ENCODE results near the gene OCA2.

OCA2 gene

GRCh38 chr15:28120359-28120640, 21.2 kb upstream of the OCA2 start:
- H3K9me3 ChIP-seq (ENCODE audit: control insufficient read depth, low read length): no peaks in the 10 kb centered on the region
- no peaks in the 10 kb centered on the region for H3K27me3 ChIP-seq (ENCODE audit: control insufficient read depth, insufficient read depth, low read length, poor library complexity, severe bottlenecking)
- H3K36me3 ChIP-seq (ENCODE audit: control insufficient read depth, insufficient read depth, low read length): peaks cover 11% of the 10 kb centered on the region
- no peaks in the 10 kb centered on the region for H3K4me1 ChIP-seq (ENCODE audit: control insufficient read depth, insufficient read depth, low read length)
- 93 to 96% methylated on average over 3 to 4 of the region's 4 CpGs for WGBS, 2 experiments
- no peak overlapping the region for H3K4me3 ChIP-seq (ENCODE audit: insufficient read depth, low read depth, low read length)
- H3K27ac ChIP-seq (ENCODE audit: insufficient read depth, low read depth, low read length, poor library complexity, severe bottlenecking): no peak overlapping the region

GRCh38 chr15:28118531-28118930, 19.4 kb upstream of the OCA2 start:
- H3K4me3 ChIP-seq (ENCODE audit: insufficient read depth, low read depth, low read length): no peak overlapping the region
- 94 to 97% methylated on average over 10 of the region's 10 CpGs for WGBS, 2 experiments
- no peaks in the 10 kb centered on the region for H3K4me1 ChIP-seq (ENCODE audit: control insufficient read depth, insufficient read depth, low read length)
- H3K27ac ChIP-seq (ENCODE audit: insufficient read depth, low read depth, low read length, poor library complexity, severe bottlenecking): no peak overlapping the region
- H3K9me3 ChIP-seq (ENCODE audit: control insufficient read depth, low read length): no peaks in the 10 kb centered on the region
- no peaks in the 10 kb centered on the region for H3K27me3 ChIP-seq (ENCODE audit: control insufficient read depth, insufficient read depth, low read length, poor library complexity, severe bottlenecking)
- H3K36me3 ChIP-seq (ENCODE audit: control insufficient read depth, insufficient read depth, low read length): peaks cover 11% of the 10 kb centered on the region

DNA sequence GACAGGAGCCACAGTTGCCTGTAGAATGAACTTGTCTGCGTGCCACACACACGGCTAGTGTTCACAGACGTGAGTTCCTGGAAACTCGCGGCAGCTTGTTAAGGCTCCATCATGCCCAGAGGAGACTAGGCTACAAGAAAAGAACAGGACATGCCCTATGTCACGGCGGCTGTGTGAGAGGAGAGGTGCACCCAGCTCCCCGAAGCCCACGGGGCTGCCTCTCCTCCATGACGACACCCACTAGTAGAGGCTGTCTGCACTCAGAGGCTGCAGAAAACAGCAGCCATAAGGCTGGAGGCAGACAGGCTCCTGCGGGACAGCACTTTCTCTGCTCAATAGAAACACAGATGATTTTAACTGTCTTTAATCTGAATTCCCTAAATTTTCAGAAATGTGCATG, 19.0 kb upstream of the OCA2 start:
- Histone ChIP-seq H3K27me3 (ENCODE audit: control insufficient read depth, insufficient read depth, low read length, poor library complexity, severe bottlenecking) (no peaks in the 10 kb centered on the region), H3K4me1 (ENCODE audit: control insufficient read depth, insufficient read depth, low read length) (no peaks in the 10 kb centered on the region), H3K4me3 (ENCODE audit: insufficient read depth, low read depth, low read length) (no peak overlapping the region), H3K36me3 (ENCODE audit: control insufficient read depth, insufficient read depth, low read length) (peaks cover 11% of the 10 kb centered on the region), H3K27ac (ENCODE audit: insufficient read depth, low read depth, low read length, poor library complexity, severe bottlenecking) (no peak overlapping the region), H3K9me3 (ENCODE audit: control insufficient read depth, low read length) (no peaks in the 10 kb centered on the region)
- WGBS, 2 experiments: 93 to 97% methylated on average over 11 of the region's 11 CpGs

DNA sequence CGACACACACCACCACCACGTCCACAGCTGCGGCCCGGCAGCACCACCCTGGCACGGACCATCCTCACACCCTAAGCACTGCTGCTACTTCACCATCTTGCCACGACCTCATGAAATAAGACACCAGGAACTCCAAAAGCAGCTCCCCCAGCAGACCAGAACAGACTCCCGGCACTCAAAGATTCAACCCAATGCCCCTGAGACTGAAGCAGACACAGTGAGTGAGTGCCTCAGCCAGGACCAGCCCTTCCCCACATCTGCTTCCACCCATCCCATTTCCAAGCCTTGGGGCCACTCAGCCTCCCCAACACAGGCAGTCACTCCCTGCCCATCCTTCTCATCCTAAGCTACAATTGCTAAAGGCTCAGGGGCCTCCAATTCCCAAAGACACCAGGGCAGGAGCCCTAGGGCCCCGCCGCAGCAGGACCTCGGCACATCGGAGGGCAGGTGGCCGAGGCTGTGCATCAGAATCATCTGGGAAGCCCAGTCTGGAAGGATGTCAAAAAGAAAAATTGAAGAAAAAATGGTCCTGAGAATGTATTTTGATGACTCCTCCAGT, 18.4 kb upstream of the OCA2 start:
- WGBS, 2 experiments: 94% methylated on average over 12 of the region's 12 CpGs
- Histone ChIP-seq H3K4me3 (ENCODE audit: insufficient read depth, low read depth, low read length) (no peak overlapping the region), H3K27me3 (ENCODE audit: control insufficient read depth, insufficient read depth, low read length, poor library complexity, severe bottlenecking) (no peaks in the 10 kb centered on the region), H3K9me3 (ENCODE audit: control insufficient read depth, low read length) (no peaks in the 10 kb centered on the region), H3K27ac (ENCODE audit: insufficient read depth, low read depth, low read length, poor library complexity, severe bottlenecking) (no peak overlapping the region), H3K4me1 (ENCODE audit: control insufficient read depth, insufficient read depth, low read length) (no peaks in the 10 kb centered on the region), H3K36me3 (ENCODE audit: control insufficient read depth, insufficient read depth, low read length) (peaks cover 11% of the 10 kb centered on the region)

- 93 to 94% methylated on average over 42 of the region's 42 CpGs for WGBS, 2 experiments
- H3K4me3 ChIP-seq (ENCODE audit: insufficient read depth, low read depth, low read length): no peak overlapping the region
- H3K4me1 ChIP-seq (ENCODE audit: control insufficient read depth, insufficient read depth, low read length): no peaks in the 10 kb centered on the region
- no peak overlapping the region for H3K27ac ChIP-seq (ENCODE audit: insufficient read depth, low read depth, low read length, poor library complexity, severe bottlenecking)
- peaks cover 11% of the 10 kb centered on the region for H3K36me3 ChIP-seq (ENCODE audit: control insufficient read depth, insufficient read depth, low read length)
- no peaks in the 10 kb centered on the region for H3K27me3 ChIP-seq (ENCODE audit: control insufficient read depth, insufficient read depth, low read length, poor library complexity, severe bottlenecking)
- H3K9me3 ChIP-seq (ENCODE audit: control insufficient read depth, low read length): no peaks in the 10 kb centered on the region
These were observed 17.7 kb upstream of the OCA2 start for GRCh38 chr15:28116521-28117431.

- Histone ChIP-seq H3K4me1 (ENCODE audit: control insufficient read depth, insufficient read depth, low read length) (no peaks in the 10 kb centered on the region), H3K36me3 (ENCODE audit: control insufficient read depth, insufficient read depth, low read length) (peaks cover 9% of the 10 kb centered on the region)
- WGBS, 2 experiments: 87 to 90% methylated on average over 13 of the region's 13 CpGs
These were observed 16.8 kb upstream of the OCA2 start for GRCh38 chr15:28115871-28116270.

GRCh38 chr15:28114721-28115622, 15.9 kb upstream of the OCA2 start:
- no peaks in the 10 kb centered on the region for H3K9me3 ChIP-seq (ENCODE audit: control insufficient read depth, low read length)
- H3K4me3 ChIP-seq (ENCODE audit: insufficient read depth, low read depth, low read length): no peak overlapping the region
- H3K36me3 ChIP-seq (ENCODE audit: control insufficient read depth, insufficient read depth, low read length): peaks cover 4% of the 10 kb centered on the region
- no peaks in the 10 kb centered on the region for H3K4me1 ChIP-seq (ENCODE audit: control insufficient read depth, insufficient read depth, low read length)
- 94% methylated on average over 23 of the region's 23 CpGs for WGBS, 2 experiments
- H3K27me3 ChIP-seq (ENCODE audit: control insufficient read depth, insufficient read depth, low read length, poor library complexity, severe bottlenecking): no peaks in the 10 kb centered on the region
- H3K27ac ChIP-seq (ENCODE audit: insufficient read depth, low read depth, low read length, poor library complexity, severe bottlenecking): no peak overlapping the region

More at GRCh38 chr15:28115871-28116270, 16.8 kb upstream of the OCA2 start:
- Histone ChIP-seq H3K27ac (ENCODE audit: insufficient read depth, low read depth, low read length, poor library complexity, severe bottlenecking) (no peak overlapping the region), H3K4me3 (ENCODE audit: insufficient read depth, low read depth, low read length) (no peak overlapping the region), H3K27me3 (ENCODE audit: control insufficient read depth, insufficient read depth, low read length, poor library complexity, severe bottlenecking) (no peaks in the 10 kb centered on the region), H3K9me3 (ENCODE audit: control insufficient read depth, low read length) (no peaks in the 10 kb centered on the region)

DNA sequence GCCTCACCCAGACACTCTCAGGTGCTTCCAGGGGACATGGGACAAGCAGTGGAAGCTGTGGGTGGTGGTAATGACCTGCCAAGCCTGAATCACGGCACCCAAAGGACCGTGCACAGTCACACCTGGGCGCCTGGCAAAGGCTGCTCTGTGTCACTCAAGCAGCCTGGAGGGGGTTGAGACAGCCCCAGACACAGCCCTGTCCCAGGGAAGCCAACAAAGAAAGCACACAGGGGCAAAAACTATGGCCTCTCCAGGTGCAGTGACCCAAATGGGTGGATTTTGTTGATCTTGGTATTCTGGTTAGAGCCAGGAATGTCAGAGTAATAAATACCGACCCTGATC, 15.0 kb upstream of the OCA2 start:
- 94 to 95% methylated on average over 4 of the region's 4 CpGs for WGBS, 2 experiments
- no peak overlapping the region for H3K4me3 ChIP-seq (ENCODE audit: insufficient read depth, low read depth, low read length)
- no peaks in the 10 kb centered on the region for H3K4me1 ChIP-seq (ENCODE audit: control insufficient read depth, insufficient read depth, low read length)
- no peaks in the 10 kb centered on the region for H3K27me3 ChIP-seq (ENCODE audit: control insufficient read depth, insufficient read depth, low read length, poor library complexity, severe bottlenecking)
- H3K27ac ChIP-seq (ENCODE audit: insufficient read depth, low read depth, low read length, poor library complexity, severe bottlenecking): no peak overlapping the region
- peaks cover 4% of the 10 kb centered on the region for H3K36me3 ChIP-seq (ENCODE audit: control insufficient read depth, insufficient read depth, low read length)
- no peaks in the 10 kb centered on the region for H3K9me3 ChIP-seq (ENCODE audit: control insufficient read depth, low read length)

DNA sequence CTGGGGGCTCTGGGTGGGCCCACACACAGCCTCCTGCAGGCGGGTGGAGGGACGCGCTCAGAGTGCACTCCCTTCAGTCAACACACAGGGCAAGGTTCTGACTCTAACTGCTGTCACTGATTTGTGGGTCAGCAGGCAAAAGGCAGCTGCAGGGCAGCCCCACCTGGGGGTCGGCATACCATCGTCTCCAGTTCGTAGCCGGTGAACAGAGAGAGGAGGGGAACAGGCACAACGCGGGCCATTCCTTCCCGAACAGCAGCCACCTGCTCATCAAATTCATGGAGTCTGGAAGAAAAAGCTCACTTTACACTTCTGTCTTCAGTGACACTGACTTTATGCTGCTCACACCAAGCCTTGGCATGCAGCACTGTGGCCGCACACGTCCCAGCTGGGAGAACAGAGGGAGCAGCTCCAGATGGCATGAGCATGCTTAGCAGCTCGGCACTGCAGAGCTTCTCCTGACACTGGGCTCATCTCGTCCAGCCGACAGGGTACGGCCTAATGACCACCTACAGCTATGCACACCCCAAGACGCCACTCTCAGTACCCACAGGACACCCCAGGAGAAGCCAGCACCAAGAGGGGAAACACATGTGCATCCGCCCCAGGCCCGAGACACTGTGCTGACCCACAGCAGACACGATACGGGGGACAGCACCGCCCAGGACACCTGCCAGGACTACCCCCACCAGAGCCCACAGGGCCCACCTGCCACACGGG, 14.4 kb upstream of the OCA2 start:
- Histone ChIP-seq H3K36me3 (ENCODE audit: control insufficient read depth, insufficient read depth, low read length) (peaks cover 4% of the 10 kb centered on the region), H3K4me1 (ENCODE audit: control insufficient read depth, insufficient read depth, low read length) (no peaks in the 10 kb centered on the region), H3K27ac (ENCODE audit: insufficient read depth, low read depth, low read length, poor library complexity, severe bottlenecking) (no peak overlapping the region), H3K4me3 (ENCODE audit: insufficient read depth, low read depth, low read length) (no peak overlapping the region), H3K9me3 (ENCODE audit: control insufficient read depth, low read length) (no peaks in the 10 kb centered on the region), H3K27me3 (ENCODE audit: control insufficient read depth, insufficient read depth, low read length, poor library complexity, severe bottlenecking) (no peaks in the 10 kb centered on the region)
- WGBS, 2 experiments: 94 to 95% methylated on average over 23 of the region's 23 CpGs

All from ectodermal cell (in vitro differentiated cells).